ENCODE results near the gene THOC6. TPM values are rescaled to one million over a fixed set of nuclear protein-coding genes. Genes with fewer than 3 reads are reported as not detected.

Gene THOC6
- total and polyA plus RNA-seq, 9 of the 15 experiments (the other 6 are each of a cell fraction or from before 2014, with no cell fraction given), result 2.5 to 65.4 (median 42.3) TPM

DNA sequence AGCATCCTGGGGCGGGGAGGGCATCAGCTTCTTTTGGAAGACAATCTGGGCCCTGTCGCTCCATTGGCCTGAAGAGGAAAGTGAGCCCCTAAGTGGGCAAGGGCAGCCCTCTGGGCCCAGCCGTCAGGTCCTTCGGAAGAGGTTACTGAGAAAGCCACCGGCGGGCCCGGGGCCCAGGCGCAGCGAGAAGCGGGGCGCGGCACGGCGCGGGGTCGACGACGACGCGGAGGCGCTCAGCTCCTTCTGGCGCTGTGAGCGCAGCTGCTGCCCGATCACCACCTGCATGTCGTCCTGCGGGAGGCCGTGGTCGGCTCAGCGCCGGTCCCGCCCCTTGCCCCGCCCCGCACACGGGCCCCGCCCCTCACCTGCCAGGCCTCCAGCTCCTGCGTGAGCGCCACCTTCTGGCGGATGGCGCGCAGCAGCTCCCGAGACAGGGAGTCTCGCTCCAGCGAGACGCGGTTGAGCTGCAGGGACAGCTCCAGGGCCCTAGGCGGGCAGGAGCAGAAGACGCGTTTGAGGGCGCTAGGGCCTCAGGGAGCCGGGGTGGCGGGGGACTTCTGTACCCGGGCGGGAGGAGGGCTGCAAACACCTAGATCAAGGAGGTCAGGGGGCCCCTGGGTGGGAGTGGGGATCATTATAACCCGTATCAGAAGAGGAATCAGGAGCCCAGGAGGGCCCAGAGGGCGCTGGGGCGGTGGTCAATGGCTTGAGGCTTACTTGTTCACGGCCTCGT, 4.3 kb downstream of the THOC6 start (continued):
- TF ChIP-seq MXD1 (CRISPR knock-in tag; IDR thresholded peaks at IDR 0.05; ENCODE audit: borderline replicate concordance, poor library complexity, severe bottlenecking) (no peak), NR3C1 (CRISPR knock-in tag; IDR thresholded peaks at IDR 0.05) (no peak), KDM5B (IDR thresholded peaks at IDR 0.05; ENCODE audit: insufficient replicate concordance, low read depth, low read length) (no peak), IRF2 (CRISPR knock-in tag; IDR thresholded peaks at IDR 0.05) (no peak), TFAP4 (CRISPR knock-in tag; IDR thresholded peaks at IDR 0.05; ENCODE audit: borderline replicate concordance) (peak; percentile 85; the same call in 1 of the 2 replicates), MTA2 (IDR thresholded peaks at IDR 0.05; ENCODE audit: low read depth) (no peak), STAT5A (IDR thresholded peaks at IDR 0.05; ENCODE audit: borderline replicate concordance, low read length) (no peak), SMAD2 (IDR thresholded peaks at IDR 0.05; ENCODE audit: low read depth, low read length) (no peak), ZNF197 (CRISPR knock-in tag; IDR thresholded peaks at IDR 0.05; ENCODE audit: low read depth) (no peak), CTBP1 (IDR thresholded peaks at IDR 0.05; ENCODE audit: borderline replicate concordance) (peak; percentile 81), SFPQ (IDR thresholded peaks at IDR 0.05; ENCODE audit: low read depth, low read length) (no peak), CLOCK (CRISPR knock-in tag; IDR thresholded peaks at IDR 0.05; ENCODE audit: borderline replicate concordance) (no peak), ZNF707 (CRISPR knock-in tag; conservative IDR thresholded peaks at IDR 0.05) (no peak), MYNN (IDR thresholded peaks at IDR 0.05) (peak; percentile 47; the same call in 1 of the 2 replicates), MYNN (CRISPR knock-in tag; IDR thresholded peaks at IDR 0.05) (no peak), SRSF1 (IDR thresholded peaks at IDR 0.05; ENCODE audit: low read depth, low read length) (no peak)
- TF ChIP-seq, protein P1, sequence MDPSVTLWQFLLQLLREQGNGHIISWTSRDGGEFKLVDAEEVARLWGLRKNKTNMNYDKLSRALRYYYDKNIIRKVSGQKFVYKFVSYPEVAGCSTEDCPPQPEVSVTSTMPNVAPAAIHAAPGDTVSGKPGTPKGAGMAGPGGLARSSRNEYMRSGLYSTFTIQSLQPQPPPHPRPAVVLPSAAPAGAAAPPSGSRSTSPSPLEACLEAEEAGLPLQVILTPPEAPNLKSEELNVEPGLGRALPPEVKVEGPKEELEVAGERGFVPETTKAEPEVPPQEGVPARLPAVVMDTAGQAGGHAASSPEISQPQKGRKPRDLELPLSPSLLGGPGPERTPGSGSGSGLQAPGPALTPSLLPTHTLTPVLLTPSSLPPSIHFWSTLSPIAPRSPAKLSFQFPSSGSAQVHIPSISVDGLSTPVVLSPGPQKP (CRISPR knock-in tag; IDR thresholded peaks at IDR 0.05), result no peak

Measured in K562 (cell line).